Measurements from ENCODE around the gene NDUFA9.

DNA sequence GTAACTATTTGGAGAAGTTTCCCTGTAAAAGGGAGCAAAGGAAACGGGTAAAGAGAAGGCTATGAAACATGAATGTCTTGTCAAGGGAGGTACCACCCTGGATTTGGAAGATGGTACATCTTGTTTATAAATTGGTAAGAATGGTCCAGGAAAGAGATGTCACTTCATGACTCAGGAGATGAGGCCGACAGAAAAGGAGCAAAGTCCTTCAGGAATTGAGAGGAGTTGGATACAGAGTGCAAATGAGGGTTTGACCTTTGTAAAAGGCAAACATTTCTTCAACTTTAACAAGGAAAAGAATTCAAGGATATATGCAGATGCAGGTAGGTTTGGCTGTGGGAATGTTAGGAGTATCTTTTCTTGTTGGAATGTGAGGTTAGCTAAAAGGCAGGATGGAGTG, 30.8 kb downstream of the NDUFA9 start:
- TF ChIP-seq, protein P1, sequence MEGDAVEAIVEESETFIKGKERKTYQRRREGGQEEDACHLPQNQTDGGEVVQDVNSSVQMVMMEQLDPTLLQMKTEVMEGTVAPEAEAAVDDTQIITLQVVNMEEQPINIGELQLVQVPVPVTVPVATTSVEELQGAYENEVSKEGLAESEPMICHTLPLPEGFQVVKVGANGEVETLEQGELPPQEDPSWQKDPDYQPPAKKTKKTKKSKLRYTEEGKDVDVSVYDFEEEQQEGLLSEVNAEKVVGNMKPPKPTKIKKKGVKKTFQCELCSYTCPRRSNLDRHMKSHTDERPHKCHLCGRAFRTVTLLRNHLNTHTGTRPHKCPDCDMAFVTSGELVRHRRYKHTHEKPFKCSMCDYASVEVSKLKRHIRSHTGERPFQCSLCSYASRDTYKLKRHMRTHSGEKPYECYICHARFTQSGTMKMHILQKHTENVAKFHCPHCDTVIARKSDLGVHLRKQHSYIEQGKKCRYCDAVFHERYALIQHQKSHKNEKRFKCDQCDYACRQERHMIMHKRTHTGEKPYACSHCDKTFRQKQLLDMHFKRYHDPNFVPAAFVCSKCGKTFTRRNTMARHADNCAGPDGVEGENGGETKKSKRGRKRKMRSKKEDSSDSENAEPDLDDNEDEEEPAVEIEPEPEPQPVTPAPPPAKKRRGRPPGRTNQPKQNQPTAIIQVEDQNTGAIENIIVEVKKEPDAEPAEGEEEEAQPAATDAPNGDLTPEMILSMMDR (IDR thresholded peaks at IDR 0.05) = no peak
- no peak for TF ChIP-seq POLR2AphosphoS5 (IDR thresholded peaks at IDR 0.05)

Data from prostate gland (tissue), 2 donors.